Measurements from ENCODE around the gene PEX10. TPM values are rescaled to one million over a fixed set of nuclear protein-coding genes. Genes with fewer than 3 reads are reported as not detected.
A peak's percentile ranks its signal among the peaks of the same experiment; 100 is the strongest.

Gene PEX10
- total and polyA plus RNA-seq, 2 of the 8 experiments (the other 6 are each of a cell fraction or from before 2014, with no cell fraction given): 24.3 to 26.9 TPM

DNA sequence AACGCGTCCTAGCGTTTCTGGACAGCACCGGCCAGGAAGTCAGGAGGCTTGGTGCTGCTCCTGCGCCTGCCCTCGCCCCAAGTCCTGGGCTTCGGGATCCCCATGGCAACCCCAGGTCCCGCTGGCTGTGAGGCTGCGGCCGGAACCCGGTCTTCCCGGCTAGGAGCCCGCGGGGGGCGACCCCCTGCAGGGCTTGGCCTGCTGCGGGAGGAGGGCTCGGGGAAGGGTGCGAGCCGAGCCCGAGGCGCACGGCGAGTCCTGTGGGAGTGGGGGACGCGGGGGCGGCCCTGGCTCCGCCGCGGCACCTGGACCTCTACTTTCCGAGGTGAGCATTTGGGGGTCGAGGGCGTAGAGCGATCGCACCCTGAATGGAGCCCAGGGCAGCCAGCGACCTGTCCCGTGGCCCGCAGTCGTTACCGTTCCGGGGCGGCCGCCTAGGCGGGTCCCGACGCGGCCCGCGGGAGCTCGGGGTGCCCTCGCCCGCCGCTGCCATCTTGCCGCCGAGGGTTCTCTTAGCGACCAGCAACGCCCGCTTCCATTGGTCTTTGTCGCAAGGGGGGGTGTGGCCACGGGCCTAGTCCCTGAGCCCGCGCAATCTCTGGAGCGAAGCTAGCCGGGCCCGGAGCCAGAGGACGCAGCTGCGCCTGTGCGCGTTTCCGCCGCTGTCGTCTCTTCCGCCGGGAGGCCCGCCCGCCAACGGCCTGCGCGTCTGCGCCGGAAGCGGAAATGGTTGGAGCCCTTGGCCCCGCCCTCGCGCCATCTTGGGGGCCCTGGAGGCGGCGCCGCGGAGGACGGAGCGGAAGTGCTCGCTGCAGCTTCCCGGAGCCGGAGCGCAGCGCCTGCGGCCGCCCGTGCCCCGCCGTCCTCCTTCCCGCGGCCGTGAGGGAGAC, 21.1 kb downstream of the PEX10 start, which contains the start of the genes MORN1 and RER1 (continued):
- TF ChIP-seq HDAC6 (IDR thresholded peaks at IDR 0.05; ENCODE audit: low read depth, low read length): no peak
- TF ChIP-seq, protein P1, sequence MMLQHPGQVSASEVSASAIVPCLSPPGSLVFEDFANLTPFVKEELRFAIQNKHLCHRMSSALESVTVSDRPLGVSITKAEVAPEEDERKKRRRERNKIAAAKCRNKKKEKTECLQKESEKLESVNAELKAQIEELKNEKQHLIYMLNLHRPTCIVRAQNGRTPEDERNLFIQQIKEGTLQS (IDR thresholded peaks at IDR 0.05; ENCODE audit: insufficient read depth, low read depth, low read length): 0 out of 2 replicates have a peak, but pooled peaks have one; percentile 4
- 0 out of 2 replicates have a peak, but pooled peaks have one; percentile 12 for TF ChIP-seq RFX5 (IDR thresholded peaks at IDR 0.05; ENCODE audit: borderline replicate concordance, low read depth, low read length)
- TF ChIP-seq SP2 (IDR thresholded peaks at IDR 0.05; ENCODE audit: low read length): no peak
- TF ChIP-seq GABPA (IDR thresholded peaks at IDR 0.05; ENCODE audit: borderline replicate concordance, insufficient read depth, low read length): peak; percentile 97
- peak; percentile 81 for TF ChIP-seq TAF1 (IDR thresholded peaks at IDR 0.05; ENCODE audit: low read depth, low read length)
- TF ChIP-seq YY1 (IDR thresholded peaks at IDR 0.05; ENCODE audit: low read depth, low read length): peak; percentile 92

All from H1 (cell line).